Gastrocnemius medialis (tissue), 4 donors: Measurements from ENCODE around the gene SDK2. TPM values are rescaled to one million over a fixed set of nuclear protein-coding genes. Genes with fewer than 3 reads are reported as not detected.
"Not testable (repeated sequence)": the region's sequence is repeated elsewhere in the genome, so short reads cannot be mapped to it uniquely, and the experiment has no call there.

ENCODE experiments used
- ATAC-seq, 2 donors: fragments of 150-250 bp; one replicate each; pipeline ENCODE4 v1.9.1; 2016
- DNase-seq, 2 donors: peaks; one replicate each; pipeline ENCODE4 v3.0.0-alpha.2; 2019
- H3K27ac ChIP-seq, 4 donors: fragments of 200-600 bp; sonication (generic); 1 replicate in 1 of 4; 2 replicates in 3 of 4; pipeline ENCODE4 v1.5.1; 2016 to 2018; ENCODE audit warnings: mild to moderate bottlenecking in 2 of 4, moderate library complexity in 1 of 4
- H3K27me3 ChIP-seq, 3 donors: fragments of 200-600 bp; sonication (generic) in 2 of 3; 1 replicate in 1 of 3; 2 replicates in 2 of 3; pipeline versions ENCODE4 v1.5.1 to v1.6.0; 2016 to 2019; ENCODE audit warnings: mild to moderate bottlenecking in 1 of 3, moderate library complexity in 1 of 3
- H3K36me3 ChIP-seq, 2 donors: fragments of 200-600 bp; sonication (generic) in 1 of 2; one replicate each; pipeline ENCODE4 v1.5.1; 2017 to 2018
- H3K4me1 ChIP-seq, 2 donors: fragments of 200-600 bp; sonication (generic) in 1 of 2; one replicate each; pipeline ENCODE4 v1.5.1; 2016 to 2017; ENCODE audit warnings: mild to moderate bottlenecking in 2 of 2
- H3K4me3 ChIP-seq, 4 donors: fragments of 200-600 bp; sonication (generic) in 3 of 4; 1 replicate in 1 of 4; 2 replicates in 3 of 4; pipeline ENCODE4 v1.5.1; 2016 to 2019; ENCODE audit warnings: mild to moderate bottlenecking in 2 of 4
- H3K9me3 ChIP-seq, 3 donors: fragments of 200-600 bp; sonication (generic) in 2 of 3; 1 replicate in 1 of 3; 2 replicates in 2 of 3; pipeline ENCODE4 v1.5.1; 2016 to 2019
- POLR2A ChIP-seq, 2 donors: fragments of 450-650 bp; IDR thresholded peaks; one replicate each; pipeline ENCODE4 v1.6.1; 2017; ENCODE audit warnings: antibody characterized with exemption in 2 of 2, mild to moderate bottlenecking in 2 of 2, moderate library complexity in 2 of 2
- in situ Hi-C, 4 donors: fragments of 200-750 bp; cut with MboI; loops; one replicate each; pipeline versions ENCODE4 v1.15.0 to v1.8.0; 2017; ENCODE audit warnings: low sequenced_read_pairs in 4 of 4
- intact Hi-C: fragments of 100-400 bp; cut with DNase I; formaldehyde crosslinking; loops from one replicate; pipeline ENCODE4 v1.15.1; 2023; ENCODE audit warnings: low total_unique reads
- total RNA-seq, 4 donors: library from RNA; depleted of rRNA; stranded (reverse); fragments of >200 nt; gene quantifications; one replicate each; pipeline versions ENCODE4 v1.1.0 to v1.2.3, GENCODE V29; 2016
- TF ChIP-seq, protein P1 (sequence below), 5 experiments: fragments of 450-650 bp in 3 of 5; fragments of 200-600 bp in 2 of 5; sonication (generic) in 2 of 5; IDR thresholded peaks in 4 of 5; conservative IDR thresholded peaks in 1 of 5; 1 replicate in 4 of 5; 2 replicates in 1 of 5; pipeline ENCODE4 v1.5.1; 2016 to 2019; ENCODE audit warnings: antibody characterized with exemption in 5 of 5, mild to moderate bottlenecking in 3 of 5, moderate library complexity in 3 of 5

SDK2 gene
- total RNA-seq, 4 donors from 2014 or later, result 0.02 to 0.31 (median 0.13) TPM

- intact Hi-C loops, result no loop called here
- H3K4me1 ChIP-seq, result no peaks in the 10 kb centered on the region
- DNase-seq (no peak), ATAC-seq (no peak)
- no peak overlapping the region for H3K27ac ChIP-seq
- no peaks in the 10 kb centered on the region for H3K27me3 ChIP-seq
- in situ Hi-C loops, result no loop called here
- H3K9me3 ChIP-seq, result no peaks in the 10 kb centered on the region
- TF ChIP-seq, protein P1, sequence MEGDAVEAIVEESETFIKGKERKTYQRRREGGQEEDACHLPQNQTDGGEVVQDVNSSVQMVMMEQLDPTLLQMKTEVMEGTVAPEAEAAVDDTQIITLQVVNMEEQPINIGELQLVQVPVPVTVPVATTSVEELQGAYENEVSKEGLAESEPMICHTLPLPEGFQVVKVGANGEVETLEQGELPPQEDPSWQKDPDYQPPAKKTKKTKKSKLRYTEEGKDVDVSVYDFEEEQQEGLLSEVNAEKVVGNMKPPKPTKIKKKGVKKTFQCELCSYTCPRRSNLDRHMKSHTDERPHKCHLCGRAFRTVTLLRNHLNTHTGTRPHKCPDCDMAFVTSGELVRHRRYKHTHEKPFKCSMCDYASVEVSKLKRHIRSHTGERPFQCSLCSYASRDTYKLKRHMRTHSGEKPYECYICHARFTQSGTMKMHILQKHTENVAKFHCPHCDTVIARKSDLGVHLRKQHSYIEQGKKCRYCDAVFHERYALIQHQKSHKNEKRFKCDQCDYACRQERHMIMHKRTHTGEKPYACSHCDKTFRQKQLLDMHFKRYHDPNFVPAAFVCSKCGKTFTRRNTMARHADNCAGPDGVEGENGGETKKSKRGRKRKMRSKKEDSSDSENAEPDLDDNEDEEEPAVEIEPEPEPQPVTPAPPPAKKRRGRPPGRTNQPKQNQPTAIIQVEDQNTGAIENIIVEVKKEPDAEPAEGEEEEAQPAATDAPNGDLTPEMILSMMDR (IDR thresholded peaks at IDR 0.05 in 4 of 5, conservative IDR thresholded peaks at IDR 0.05 in 1 of 5), result no peak
- no peak for TF ChIP-seq POLR2A (IDR thresholded peaks at IDR 0.05)
- H3K36me3 ChIP-seq, result no peaks in the 10 kb centered on the region
- H3K4me3 ChIP-seq, result no peak overlapping the region
Measured at GRCh38 chr17:73459980-73460379, 184.3 kb downstream of the SDK2 start.

DNA sequence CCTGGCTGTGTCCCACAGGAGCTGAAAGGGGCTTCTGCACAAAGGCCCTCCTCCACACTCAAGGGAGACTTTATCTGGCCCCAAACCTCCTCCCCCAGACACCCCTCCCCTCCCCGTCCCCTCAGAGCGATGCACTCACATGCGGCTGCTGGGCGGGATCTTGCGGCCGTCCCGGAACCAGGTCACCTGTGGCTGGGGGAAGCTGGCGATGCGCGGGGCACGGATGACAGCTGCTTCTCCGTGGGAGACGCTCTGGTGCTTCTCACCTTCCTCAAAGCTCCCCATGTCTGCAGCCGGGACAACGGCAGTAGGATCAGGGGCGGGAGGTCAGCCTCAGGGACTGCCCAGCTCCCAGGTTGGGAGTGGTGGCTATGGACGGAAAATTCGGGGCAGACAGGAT lies 188.5 kb downstream of the SDK2 start:
- intact Hi-C loops, result no loop called here
- in situ Hi-C loops, result no loop called here
- Histone ChIP-seq H3K9me3 (no peaks in the 10 kb centered on the region), H3K36me3 (no peaks in the 10 kb centered on the region), H3K4me3 (no peak overlapping the region), H3K4me1 (no peaks in the 10 kb centered on the region), H3K27ac (no peak overlapping the region), H3K27me3 (no peaks in the 10 kb centered on the region)
- ATAC-seq (no peak), DNase-seq (no peak)
- TF ChIP-seq POLR2A (IDR thresholded peaks at IDR 0.05), result no peak
- TF ChIP-seq, protein P1 (IDR thresholded peaks at IDR 0.05 in 4 of 5, conservative IDR thresholded peaks at IDR 0.05 in 1 of 5), result no peak

DNA sequence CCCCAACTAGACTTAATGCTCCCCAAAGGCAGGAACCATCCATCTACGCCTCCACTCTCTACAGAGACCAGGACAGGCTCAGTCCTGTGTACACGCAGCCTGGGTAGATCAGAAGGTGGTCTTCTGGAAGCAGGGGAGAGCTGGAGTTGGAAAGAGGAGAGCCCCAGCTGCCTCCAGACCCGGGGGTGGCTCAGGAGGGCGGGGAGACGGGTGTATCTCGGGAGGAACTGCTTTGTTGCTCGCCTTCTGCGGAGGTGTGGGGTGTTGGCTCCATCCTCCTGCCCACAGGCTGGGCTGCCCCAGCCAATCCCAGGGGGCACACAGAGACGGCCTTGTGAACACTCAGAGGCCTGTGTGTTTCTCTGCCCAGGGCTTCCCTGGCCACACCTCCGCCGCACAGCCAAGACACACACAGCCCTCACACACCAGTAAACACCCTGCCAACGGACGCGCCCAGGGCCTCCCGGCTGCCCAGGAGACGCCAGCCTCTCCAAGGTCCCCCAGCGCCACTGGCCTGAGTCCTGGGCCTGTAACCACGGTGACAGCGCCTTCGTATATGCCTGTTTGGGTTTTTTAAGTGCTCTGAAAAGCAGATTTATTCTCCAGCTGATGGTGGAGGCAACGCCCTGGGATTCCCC lies 189.1 kb downstream of the SDK2 start:
- in situ Hi-C loops (no loop called here), intact Hi-C loops (no loop called here)
- Histone ChIP-seq H3K27ac (no peak overlapping the region), H3K27me3 (no peaks in the 10 kb centered on the region), H3K4me3 (no peak overlapping the region), H3K4me1 (no peaks in the 10 kb centered on the region), H3K9me3 (no peaks in the 10 kb centered on the region), H3K36me3 (no peaks in the 10 kb centered on the region)
- TF ChIP-seq, protein P1 (IDR thresholded peaks at IDR 0.05 in 4 of 5, conservative IDR thresholded peaks at IDR 0.05 in 1 of 5), result no peak
- TF ChIP-seq POLR2A (IDR thresholded peaks at IDR 0.05), result no peak
- ATAC-seq, result no peak
- DNase-seq, result no peak

DNA sequence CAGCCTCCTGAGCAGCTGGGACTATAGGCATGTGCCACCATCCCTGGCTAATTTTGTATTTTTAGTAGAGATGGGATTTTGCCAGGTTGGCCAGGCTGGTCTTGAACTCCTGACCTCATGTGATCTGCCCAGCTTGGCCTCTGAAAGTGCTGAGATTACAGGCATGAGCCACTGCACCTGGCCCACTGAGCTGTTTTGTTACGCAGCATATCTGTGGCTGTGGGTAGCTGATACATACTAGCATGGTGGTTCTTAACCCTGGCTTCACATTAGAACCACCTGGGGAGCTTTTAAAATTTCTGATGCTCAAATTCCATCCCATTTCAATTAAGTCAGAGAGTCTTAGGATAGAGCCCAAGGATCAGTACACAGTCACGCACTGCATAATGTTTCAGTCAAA lies 190.8 kb downstream of the SDK2 start:
- DNase-seq, H3K27me3 ChIP-seq, H3K27ac ChIP-seq, in situ Hi-C loops, H3K4me1 ChIP-seq, intact Hi-C loops, H3K4me3 ChIP-seq, ATAC-seq, H3K9me3 ChIP-seq, H3K36me3 ChIP-seq: not testable (repeated sequence)

- intact Hi-C loops, result no loop called here
Measured at GRCh38 chr17:73453090-73453489, 191.2 kb downstream of the SDK2 start.

More at GRCh38 chr17:73453090-73453489, 191.2 kb downstream of the SDK2 start:
- TF ChIP-seq, protein P1 (IDR thresholded peaks at IDR 0.05 in 4 of 5, conservative IDR thresholded peaks at IDR 0.05 in 1 of 5), result no peak
- no peak for TF ChIP-seq POLR2A (IDR thresholded peaks at IDR 0.05)
- H3K4me3 ChIP-seq, result no peak overlapping the region
- H3K36me3 ChIP-seq, result no peaks in the 10 kb centered on the region
- no peak overlapping the region for H3K27ac ChIP-seq
- no peaks in the 10 kb centered on the region for H3K27me3 ChIP-seq
- DNase-seq (no peak), ATAC-seq (no peak)
- no peaks in the 10 kb centered on the region for H3K4me1 ChIP-seq
- H3K9me3 ChIP-seq, result no peaks in the 10 kb centered on the region
- in situ Hi-C loops, result no loop called here
